LNCAP (cell line): Measurements from ENCODE around the gene STARD8.

Source experiments
- CTCF ChIP-seq: fragments of 450-650 bp; IDR thresholded peaks from 2 replicates; pipeline ENCODE4 v1.5.1; 2017; ENCODE audit warnings: mild to moderate bottlenecking

Gene STARD8

GRCh38 chrX:68695206-68695845, 47.9 kb downstream of the STARD8 start:
- no peak for TF ChIP-seq CTCF

- TF ChIP-seq CTCF, result no peak
Measured at GRCh38 chrX:68696267-68696990, 49.0 kb downstream of the STARD8 start.

GRCh38 chrX:68697036-68697435, 49.6 kb downstream of the STARD8 start:
- TF ChIP-seq CTCF, result no peak

GRCh38 chrX:68697465-68698125, 50.1 kb downstream of the STARD8 start:
- TF ChIP-seq CTCF, result no peak

- TF ChIP-seq CTCF, result no peak
Measured at GRCh38 chrX:68698942-68699341, 51.5 kb downstream of the STARD8 start.

- TF ChIP-seq CTCF, result no peak
Measured at GRCh38 chrX:68699960-68700746, 52.7 kb downstream of the STARD8 start.

- TF ChIP-seq CTCF, result no peak
Measured at GRCh38 chrX:68703369-68703768, 55.9 kb downstream of the STARD8 start.
